NT2/D1 (cell line): ENCODE measurements around the gene MYOC.

Experiments used
- YY1 ChIP-seq: IDR thresholded peaks from 2 replicates; pipeline ENCODE4 v1.6.1; 2011; ENCODE audit not compliant: insufficient read length, insufficient read depth
- ZNF274 ChIP-seq: IDR thresholded peaks from 2 replicates; pipeline ENCODE4 v1.6.1; 2011; ENCODE audit warnings: mild to moderate bottlenecking, low read depth, low read length

DNA sequence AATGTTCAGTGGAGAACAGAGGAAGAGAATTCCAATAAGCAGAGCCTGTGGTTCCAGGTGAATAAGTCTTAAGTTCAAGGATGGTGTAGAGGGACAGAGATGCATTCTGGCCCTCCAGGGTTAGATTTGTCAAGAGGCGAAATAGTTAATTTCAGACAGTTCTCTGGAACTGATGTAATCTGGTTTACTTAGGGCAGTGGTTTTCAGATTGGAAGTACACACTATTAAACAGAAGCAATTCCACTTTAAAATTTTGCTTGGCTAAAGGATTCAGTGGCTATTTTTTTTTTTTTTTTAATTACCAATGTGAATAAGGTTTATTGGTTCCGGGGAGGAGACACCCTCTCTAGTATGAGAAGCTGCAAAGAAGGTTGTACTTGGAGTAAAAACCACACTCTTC is 55.8 kb downstream of the MYOC start:
- TF ChIP-seq ZNF274 (no peak), YY1 (no peak)
